Type B pancreatic cell (in vitro differentiated cells): ENCODE results near the gene AMBRA1. TPM values are rescaled to one million over a fixed set of nuclear protein-coding genes. Genes with fewer than 3 reads are reported as not detected.

ENCODE experiments used
- DNase-seq: peaks from one replicate; pipeline ENCODE4 v3.0.0; 2021; ENCODE audit warnings: mixed read lengths; ENCODE audit not compliant: unreplicated experiment; ENCODE audit errors: extremely low spot score
- H3K27ac Mint-ChIP-seq: 2 replicates; pipeline ENCODE4 v1.8.0; 2021; ENCODE audit warnings: mild to moderate bottlenecking, mixed read lengths
- H3K27me3 Mint-ChIP-seq: 2 replicates; pipeline ENCODE4 v1.8.0; 2021; ENCODE audit warnings: mixed read lengths
- H3K36me3 Mint-ChIP-seq: 2 replicates; pipeline ENCODE4 v1.8.0; 2021; ENCODE audit warnings: mixed read lengths
- H3K4me1 Mint-ChIP-seq: one replicate; pipeline ENCODE4 v1.8.0; 2021; ENCODE audit warnings: mixed read lengths; ENCODE audit not compliant: unreplicated experiment
- H3K4me3 Mint-ChIP-seq: 2 replicates; pipeline ENCODE4 v1.8.0; 2021; ENCODE audit warnings: mild to moderate bottlenecking, mixed read lengths
- H3K9me3 Mint-ChIP-seq: 2 replicates; pipeline ENCODE4 v1.8.0; 2021; ENCODE audit warnings: mixed read lengths
- CTCF ChIP-seq: fragments of 200-600 bp; sonication (generic); conservative IDR thresholded peaks from 2 replicates; pipeline ENCODE4 v1.5.0; 2021; ENCODE audit warnings: antibody characterized with exemption, mild to moderate bottlenecking
- total RNA-seq: library from RNA; stranded (reverse); gene quantifications from 2 replicates; pipeline ENCODE4 v1.2.1, GENCODE V29; 2021; ENCODE audit warnings: low replicate concordance

AMBRA1 gene
- total RNA-seq, 1 donor from 2014 or later, result 38.8 TPM

DNA sequence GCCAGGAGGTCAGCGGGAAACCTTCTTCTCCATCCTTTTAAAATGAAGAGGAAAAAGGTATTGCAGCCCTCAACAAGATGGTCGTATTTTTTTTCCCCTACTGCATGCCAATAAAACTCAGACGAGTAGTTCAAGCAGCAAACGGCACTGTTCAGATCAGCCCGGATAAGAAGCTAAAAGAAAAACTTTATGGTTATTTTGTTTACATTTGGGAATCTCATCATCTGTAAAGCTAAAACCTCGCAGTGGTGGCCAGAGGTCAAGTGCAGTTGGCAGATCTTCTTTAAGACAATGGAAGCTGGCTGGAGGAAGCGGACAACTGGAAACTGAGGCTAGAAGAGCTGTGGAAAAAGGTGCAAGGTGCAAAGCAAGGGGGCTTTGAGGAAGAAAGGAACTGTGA lies 171.2 kb downstream of the AMBRA1 start:
- Mint-ChIP-seq H3K36me3 (peaks cover 22% of the 10 kb centered on the region), H3K9me3 (no peaks in the 10 kb centered on the region), H3K4me1 (peaks cover 22% of the 10 kb centered on the region), H3K27ac (no peak overlapping the region), H3K27me3 (no peaks in the 10 kb centered on the region), H3K4me3 (no peak overlapping the region)
- DNase-seq, result no peak
- no peak for TF ChIP-seq CTCF

GRCh38 chr11:46421257-46421880 lies 172.5 kb downstream of the AMBRA1 start:
- H3K4me3 Mint-ChIP-seq, result no peak overlapping the region
- no peaks in the 10 kb centered on the region for H3K27me3 Mint-ChIP-seq
- no peak for DNase-seq
- peaks cover 16% of the 10 kb centered on the region for H3K36me3 Mint-ChIP-seq
- TF ChIP-seq CTCF, result no peak
- no peak overlapping the region for H3K27ac Mint-ChIP-seq
- H3K9me3 Mint-ChIP-seq, result no peaks in the 10 kb centered on the region
- peaks cover 14% of the 10 kb centered on the region for H3K4me1 Mint-ChIP-seq

GRCh38 chr11:46420513-46420912 lies 173.3 kb downstream of the AMBRA1 start:
- H3K27ac Mint-ChIP-seq, result no peak overlapping the region
- no peak for TF ChIP-seq CTCF
- no peaks in the 10 kb centered on the region for H3K27me3 Mint-ChIP-seq
- peaks cover 10% of the 10 kb centered on the region for H3K4me1 Mint-ChIP-seq
- peaks cover 20% of the 10 kb centered on the region for H3K36me3 Mint-ChIP-seq
- no peak overlapping the region for H3K4me3 Mint-ChIP-seq
- H3K9me3 Mint-ChIP-seq, result no peaks in the 10 kb centered on the region
- no peak for DNase-seq

DNA sequence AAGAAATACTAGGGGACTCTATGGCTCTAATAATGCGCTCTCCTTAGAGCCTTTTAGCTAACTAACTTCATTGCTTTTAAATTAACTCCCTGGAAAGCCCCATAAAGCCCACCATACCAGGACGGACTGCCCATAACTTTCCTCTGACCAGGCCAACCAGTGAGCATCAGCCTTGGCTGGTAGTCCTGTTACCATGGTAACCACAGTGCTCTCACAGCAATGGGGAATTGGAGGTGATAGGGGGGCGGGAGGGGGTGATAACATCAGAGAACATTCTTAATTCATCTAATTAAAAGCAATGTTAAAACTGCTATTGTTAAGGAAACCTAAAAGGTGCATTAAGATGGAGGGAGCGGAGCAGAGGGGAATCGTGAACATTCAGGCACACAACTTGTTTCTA lies 175.1 kb downstream of the AMBRA1 start:
- no peak for TF ChIP-seq CTCF
- Mint-ChIP-seq H3K4me3 (no peak overlapping the region), H3K9me3 (no peaks in the 10 kb centered on the region), H3K4me1 (peaks cover 10% of the 10 kb centered on the region), H3K27ac (no peak overlapping the region), H3K27me3 (no peaks in the 10 kb centered on the region), H3K36me3 (peaks cover 20% of the 10 kb centered on the region)
- no peak for DNase-seq

GRCh38 chr11:46417711-46418110 lies 176.1 kb downstream of the AMBRA1 start:
- no peak overlapping the region for H3K27ac Mint-ChIP-seq
- TF ChIP-seq CTCF, result no peak
- H3K4me1 Mint-ChIP-seq, result peaks cover 8% of the 10 kb centered on the region
- peaks cover 20% of the 10 kb centered on the region for H3K36me3 Mint-ChIP-seq
- no peak overlapping the region for H3K4me3 Mint-ChIP-seq
- no peaks in the 10 kb centered on the region for H3K27me3 Mint-ChIP-seq
- H3K9me3 Mint-ChIP-seq, result no peaks in the 10 kb centered on the region
- DNase-seq, result no peak

GRCh38 chr11:46414879-46415278 lies 178.9 kb downstream of the AMBRA1 start:
- H3K4me1 Mint-ChIP-seq, result peaks cover 5% of the 10 kb centered on the region
- H3K36me3 Mint-ChIP-seq, result peaks cover 11% of the 10 kb centered on the region
- H3K27ac Mint-ChIP-seq, result no peak overlapping the region

More at GRCh38 chr11:46414879-46415278, 178.9 kb downstream of the AMBRA1 start:
- no peak overlapping the region for H3K4me3 Mint-ChIP-seq
- H3K27me3 Mint-ChIP-seq, result no peaks in the 10 kb centered on the region
- DNase-seq, result no peak
- TF ChIP-seq CTCF, result no peak
- no peaks in the 10 kb centered on the region for H3K9me3 Mint-ChIP-seq
